GM12874 (cell line): ENCODE results near the gene BMP8B.
"Not testable (repeated sequence)": the region's sequence is repeated elsewhere in the genome, so short reads cannot be mapped to it uniquely, and the experiment has no call there.

Source experiments
- TF ChIP-seq, protein P1 (sequence below): IDR thresholded peaks from 2 replicates; pipeline ENCODE4 v1.5.1; 2011; ENCODE audit warnings: low read depth, mild to moderate bottlenecking, control low read depth, low read length, moderate library complexity; ENCODE audit not compliant: insufficient read depth

The BMP8B gene

DNA sequence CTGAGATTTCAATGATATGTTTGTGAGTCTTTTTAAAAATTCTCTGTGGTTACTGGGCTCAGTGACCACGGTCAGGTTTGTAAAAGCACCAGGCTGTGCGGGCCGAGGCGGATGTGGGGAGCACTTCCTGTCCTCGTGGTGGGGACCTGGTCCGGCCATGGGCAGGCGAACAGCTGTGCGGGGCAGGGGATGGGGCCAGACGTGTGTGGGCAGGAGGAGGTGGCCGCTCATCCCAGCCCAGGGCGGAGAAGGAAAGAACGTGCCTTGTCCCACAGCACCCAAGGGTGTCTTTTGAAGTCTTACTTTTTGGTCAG is 12.3 kb downstream of the BMP8B start:
- TF ChIP-seq, protein P1, sequence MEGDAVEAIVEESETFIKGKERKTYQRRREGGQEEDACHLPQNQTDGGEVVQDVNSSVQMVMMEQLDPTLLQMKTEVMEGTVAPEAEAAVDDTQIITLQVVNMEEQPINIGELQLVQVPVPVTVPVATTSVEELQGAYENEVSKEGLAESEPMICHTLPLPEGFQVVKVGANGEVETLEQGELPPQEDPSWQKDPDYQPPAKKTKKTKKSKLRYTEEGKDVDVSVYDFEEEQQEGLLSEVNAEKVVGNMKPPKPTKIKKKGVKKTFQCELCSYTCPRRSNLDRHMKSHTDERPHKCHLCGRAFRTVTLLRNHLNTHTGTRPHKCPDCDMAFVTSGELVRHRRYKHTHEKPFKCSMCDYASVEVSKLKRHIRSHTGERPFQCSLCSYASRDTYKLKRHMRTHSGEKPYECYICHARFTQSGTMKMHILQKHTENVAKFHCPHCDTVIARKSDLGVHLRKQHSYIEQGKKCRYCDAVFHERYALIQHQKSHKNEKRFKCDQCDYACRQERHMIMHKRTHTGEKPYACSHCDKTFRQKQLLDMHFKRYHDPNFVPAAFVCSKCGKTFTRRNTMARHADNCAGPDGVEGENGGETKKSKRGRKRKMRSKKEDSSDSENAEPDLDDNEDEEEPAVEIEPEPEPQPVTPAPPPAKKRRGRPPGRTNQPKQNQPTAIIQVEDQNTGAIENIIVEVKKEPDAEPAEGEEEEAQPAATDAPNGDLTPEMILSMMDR, result no peak

DNA sequence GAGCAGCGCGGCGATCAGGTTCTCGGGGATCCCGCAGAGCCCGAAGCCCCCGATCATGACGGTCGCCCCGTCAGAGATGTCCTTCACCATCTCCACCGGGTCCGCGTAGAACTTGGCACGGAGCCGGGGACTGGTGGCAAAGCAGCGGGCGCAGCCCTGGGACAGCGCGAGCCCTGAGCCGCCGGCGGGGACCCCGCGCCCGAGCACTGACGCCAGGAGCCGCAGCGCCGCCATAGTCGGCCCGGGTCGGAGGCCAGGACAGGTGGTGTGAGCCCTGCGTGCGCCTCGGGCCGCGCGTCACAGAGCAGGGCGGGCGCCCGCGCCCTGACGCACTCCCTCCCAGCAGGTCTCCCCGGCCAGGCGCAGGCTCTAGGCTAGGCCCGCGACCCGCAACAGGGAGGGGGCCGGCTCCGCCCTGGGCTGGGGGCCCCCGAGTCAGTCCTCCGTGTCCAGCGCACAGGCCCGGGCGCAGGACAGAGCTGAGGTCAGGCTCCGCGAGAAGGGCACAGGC is 17.6 kb downstream of the BMP8B start, which contains the start of gene OXCT2:
OXCT2 (minus strand) TSS at position 327 of the 511 bp plus-strand sequence; CDS start at position 234, 93 bp downstream.
- TF ChIP-seq, protein P1, result not testable (repeated sequence)

DNA sequence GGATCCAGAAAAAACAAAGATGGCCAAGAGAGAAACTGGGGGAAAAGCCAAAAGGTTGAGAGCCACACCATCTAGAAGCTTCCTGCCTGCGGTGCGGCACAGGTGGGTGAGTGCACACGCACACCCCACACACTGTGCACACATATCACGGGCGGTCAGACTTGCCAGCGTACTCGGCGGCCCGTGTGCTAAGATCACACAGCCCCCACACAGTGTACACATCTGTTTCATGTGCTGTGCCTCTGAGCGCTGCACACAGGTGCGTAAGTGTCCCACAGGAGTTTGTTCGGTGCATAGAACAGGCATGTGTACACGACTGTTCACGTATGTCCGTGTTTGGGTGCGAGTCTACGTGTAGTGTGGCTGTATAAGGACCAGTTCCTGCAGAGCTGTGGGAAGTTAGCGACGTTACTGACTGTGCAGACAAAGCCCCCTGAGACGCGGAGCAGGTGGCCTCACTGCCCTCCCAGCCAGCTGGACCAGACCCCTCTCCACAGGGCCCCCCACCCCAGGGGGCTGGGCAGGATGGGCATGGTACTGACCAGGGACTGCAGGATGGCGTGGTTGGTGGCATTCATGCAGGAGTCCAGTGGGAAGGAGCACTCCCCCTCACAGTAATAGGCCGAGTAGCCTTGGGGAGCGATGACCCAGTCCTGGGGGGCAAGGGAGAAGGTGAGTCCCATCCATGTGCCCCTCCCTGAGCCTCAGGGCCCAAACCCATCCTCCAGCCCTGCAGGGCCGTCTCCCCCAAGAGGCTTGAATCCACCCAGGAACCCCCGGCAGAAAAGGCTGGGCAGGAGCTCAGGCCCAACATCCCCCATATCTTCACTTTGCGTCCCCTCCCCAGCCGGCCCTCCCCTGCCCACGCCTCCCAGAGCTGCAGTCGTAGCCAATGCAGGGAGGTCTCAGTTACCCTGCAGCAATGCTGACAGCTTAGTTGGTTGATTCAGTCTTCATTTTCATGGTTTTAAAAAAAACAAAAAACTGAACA is 25.8 kb downstream of the BMP8B start:
- TF ChIP-seq, protein P1, result no peak

DNA sequence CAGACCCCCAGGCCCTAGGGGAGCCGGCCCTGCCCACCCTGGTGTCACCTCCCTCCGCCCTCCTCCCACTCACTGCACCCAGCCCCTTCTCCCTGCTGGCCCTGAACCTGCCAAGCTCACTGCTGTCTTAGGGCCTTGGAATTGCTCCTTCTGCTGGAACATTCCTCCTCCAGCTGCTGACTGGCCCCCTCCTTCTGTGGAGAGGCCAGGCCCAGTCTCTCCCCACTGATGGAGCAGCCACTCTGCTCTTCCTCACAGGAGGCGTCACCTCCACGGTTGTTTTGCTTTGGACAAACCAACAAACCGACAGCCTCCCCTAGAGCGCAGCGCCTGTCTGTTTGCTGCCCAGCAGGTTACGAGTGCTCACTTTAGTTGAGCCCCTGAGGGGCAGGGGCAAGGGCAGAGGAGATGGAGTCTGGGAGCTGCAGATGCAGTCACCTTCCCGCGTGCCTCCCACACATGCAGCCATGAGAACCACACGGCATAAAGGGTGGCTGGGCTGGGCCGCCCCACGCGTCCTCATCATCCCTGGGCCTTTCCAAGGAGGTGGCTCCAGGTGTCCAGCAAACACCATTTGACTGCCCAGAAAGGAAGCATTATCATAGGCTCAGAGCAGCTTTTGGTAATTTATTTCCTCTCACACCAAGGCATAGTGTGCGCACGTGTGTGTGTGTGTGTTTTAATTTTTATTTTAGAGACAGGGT is 27.0 kb downstream of the BMP8B start:
- TF ChIP-seq, protein P1, result no peak

DNA sequence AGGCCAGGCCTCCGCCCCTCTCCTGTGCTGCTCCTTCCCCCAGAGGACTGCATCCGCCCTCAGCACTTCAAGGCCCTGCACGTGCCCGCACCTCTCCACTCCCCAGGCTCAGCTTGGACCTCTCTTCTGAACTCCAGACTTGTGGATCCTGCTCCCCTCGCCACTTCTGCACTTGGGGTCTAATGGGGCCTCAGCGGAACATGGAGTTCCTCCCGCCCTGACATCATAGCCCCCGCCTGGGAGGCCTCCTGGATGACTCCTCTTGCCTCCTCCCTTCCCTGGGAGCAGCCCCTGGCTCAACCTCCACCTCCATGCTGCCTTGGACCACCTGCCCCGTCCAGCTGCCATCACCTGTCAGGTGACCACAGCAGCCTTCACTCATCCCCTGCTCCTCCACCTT is 27.6 kb downstream of the BMP8B start:
- TF ChIP-seq, protein P1, result no peak

DNA sequence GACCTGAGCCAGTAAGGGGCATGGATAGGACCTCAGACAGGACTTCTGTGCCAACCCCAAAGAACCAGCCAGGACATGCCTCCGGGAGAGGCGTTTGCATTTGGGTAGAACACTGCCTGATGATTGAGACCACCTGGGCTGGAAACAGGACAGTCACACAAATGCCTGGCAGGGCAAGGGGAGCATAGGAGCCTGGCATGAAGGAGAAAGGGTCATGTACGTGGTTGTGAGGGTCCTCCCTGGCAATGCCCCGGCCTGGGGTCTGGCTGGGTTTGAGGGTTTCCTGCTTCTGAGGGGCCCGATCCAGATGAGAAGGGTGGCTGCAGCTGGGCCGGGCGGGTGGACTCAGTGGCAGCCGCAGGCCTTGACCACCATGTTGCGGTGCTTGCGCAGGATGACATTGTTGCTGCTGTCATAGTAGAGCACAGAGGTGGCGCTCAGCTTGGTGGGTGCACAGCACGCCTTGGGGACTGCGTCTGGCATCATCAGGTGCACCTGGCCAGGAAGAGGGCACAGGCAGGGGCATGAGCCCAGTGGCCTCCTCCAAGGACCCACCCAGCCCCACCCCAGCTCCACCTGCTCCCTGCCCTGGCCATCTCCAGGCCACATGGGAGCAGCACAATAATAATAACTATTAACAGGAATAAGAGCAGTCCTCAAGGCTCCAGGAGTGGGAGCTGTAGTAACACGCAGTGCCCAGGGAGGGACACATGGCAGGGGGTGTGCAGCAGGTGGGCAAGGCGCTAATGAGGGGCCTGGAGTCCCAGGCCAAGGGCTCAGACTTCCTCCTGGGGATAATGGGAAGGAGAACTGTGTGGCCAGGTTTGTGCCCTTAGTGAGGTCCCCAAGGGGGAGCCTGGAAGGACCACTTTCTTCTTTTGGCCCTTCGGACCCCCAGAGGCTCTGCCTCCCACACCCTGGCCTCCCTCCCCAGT is 28.3 kb downstream of the BMP8B start:
- TF ChIP-seq, protein P1, result no peak
